Mesothelial cell of epicardium (in vitro differentiated cells): ENCODE results near the gene ZIC1. TPM values are rescaled to one million over a fixed set of nuclear protein-coding genes. Genes with fewer than 3 reads are reported as not detected.

Experiments
- DNase-seq, 2 experiments: peaks; one replicate each; pipeline ENCODE4 v3.0.0; 2021; ENCODE audit warnings: low spot score in 2 of 2; ENCODE audit not compliant: unreplicated experiment in 2 of 2
- H3K27ac Mint-ChIP-seq: 2 replicates; pipeline ENCODE4 v1.8.0; 2021; ENCODE audit warnings: mixed read lengths
- H3K27me3 Mint-ChIP-seq: 2 replicates; pipeline ENCODE4 v1.8.0; 2021; ENCODE audit warnings: low read depth, mixed read lengths
- H3K36me3 Mint-ChIP-seq: 2 replicates; pipeline ENCODE4 v1.8.0; 2021; ENCODE audit warnings: mixed read lengths
- H3K4me1 Mint-ChIP-seq: 2 replicates; pipeline ENCODE4 v1.8.0; 2021; ENCODE audit warnings: mixed read lengths
- H3K4me3 Mint-ChIP-seq: 2 replicates; pipeline ENCODE4 v1.8.0; 2021; ENCODE audit warnings: mild to moderate bottlenecking, moderate library complexity, mixed read lengths
- H3K9me3 Mint-ChIP-seq: 2 replicates; pipeline ENCODE4 v1.8.0; 2021; ENCODE audit warnings: mixed read lengths
- CTCF ChIP-seq: fragments of 200-600 bp; sonication (generic); IDR thresholded peaks from one replicate; pipeline ENCODE4 v1.5.0; 2021; ENCODE audit warnings: antibody characterized with exemption; ENCODE audit not compliant: unreplicated experiment
- total RNA-seq: library from RNA; stranded (reverse); gene quantifications from 3 replicates; pipeline ENCODE4 v1.2.1, GENCODE V29; 2021

ZIC1 gene
- total RNA-seq, 1 donor from 2014 or later = 0.22 TPM

GRCh38 chr3:147425388-147425850 is 16.3 kb downstream of the ZIC1 start:
- no peak overlapping the region for H3K4me3 Mint-ChIP-seq
- peaks cover 5% of the 10 kb centered on the region for H3K4me1 Mint-ChIP-seq
- no peak overlapping the region for H3K27ac Mint-ChIP-seq
- TF ChIP-seq CTCF = no peak
- H3K9me3 Mint-ChIP-seq = no peaks in the 10 kb centered on the region
- no peak for DNase-seq
- H3K36me3 Mint-ChIP-seq = no peaks in the 10 kb centered on the region
- peaks cover 93% of the 10 kb centered on the region for H3K27me3 Mint-ChIP-seq

DNA sequence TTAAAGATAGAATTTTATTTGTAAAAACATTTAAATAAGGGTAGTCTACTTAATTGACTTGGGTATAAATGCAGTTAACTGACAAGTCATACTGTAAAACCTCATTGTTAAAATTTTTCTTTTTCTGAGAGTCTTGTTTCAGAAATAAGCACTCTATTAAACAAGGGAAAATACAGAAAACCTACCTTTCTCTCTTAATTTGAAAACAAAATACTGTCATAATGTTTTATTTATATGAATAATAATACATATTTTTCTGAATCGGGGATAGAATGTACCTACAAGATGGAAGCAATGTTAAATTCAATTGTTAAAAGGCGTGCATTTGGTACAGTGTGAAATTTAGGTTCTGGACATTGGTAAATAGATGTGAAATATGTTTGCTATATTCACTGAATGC is 17.8 kb downstream of the ZIC1 start:
- Mint-ChIP-seq H3K27ac (no peak overlapping the region), H3K4me1 (no peaks in the 10 kb centered on the region), H3K4me3 (no peak overlapping the region), H3K36me3 (no peaks in the 10 kb centered on the region), H3K27me3 (peaks cover 91% of the 10 kb centered on the region), H3K9me3 (no peaks in the 10 kb centered on the region)
- no peak for DNase-seq
- TF ChIP-seq CTCF = no peak

DNA sequence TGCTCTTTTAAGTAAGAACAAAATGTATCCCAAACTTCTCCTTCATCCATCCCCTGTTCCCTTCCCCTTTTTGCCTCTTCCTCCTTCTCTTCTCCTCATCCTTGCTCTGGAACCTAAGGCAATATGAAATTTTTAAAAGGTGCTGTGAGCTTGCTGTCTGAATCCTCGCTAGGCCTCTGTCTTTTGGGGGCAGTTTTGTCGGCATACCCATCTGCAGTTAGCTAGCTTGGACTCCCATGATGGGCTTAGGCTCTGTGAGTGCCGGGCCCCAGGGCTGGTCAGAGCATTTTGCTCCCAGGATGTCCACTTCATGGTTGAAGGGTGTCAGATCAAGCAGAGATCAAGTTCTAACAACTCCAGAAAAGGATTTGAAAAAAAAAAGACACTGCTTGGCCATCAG is 18.6 kb downstream of the ZIC1 start:
- no peaks in the 10 kb centered on the region for H3K9me3 Mint-ChIP-seq

DNA sequence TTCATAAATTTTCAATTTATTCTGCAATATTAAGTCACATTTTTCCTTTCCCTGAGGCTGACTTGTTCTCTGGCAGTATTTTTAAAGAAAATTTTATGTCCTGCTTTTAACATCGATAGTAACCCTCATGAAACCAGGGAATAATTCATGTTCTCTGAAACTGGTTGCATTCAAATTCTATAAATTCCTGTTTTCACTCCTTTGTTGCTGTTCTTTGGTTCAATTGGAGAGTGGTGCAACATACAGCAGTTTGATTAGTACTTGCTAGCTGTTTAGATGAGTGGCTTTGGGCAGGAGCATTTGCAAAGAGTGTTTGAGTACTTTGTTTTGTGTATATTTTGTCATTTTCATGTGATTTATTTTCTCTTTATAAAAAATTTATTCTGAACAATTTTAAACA is 19.2 kb downstream of the ZIC1 start:
- Mint-ChIP-seq H3K9me3 (no peaks in the 10 kb centered on the region), H3K4me3 (no peak overlapping the region), H3K27ac (no peak overlapping the region), H3K27me3 (peaks cover 90% of the 10 kb centered on the region), H3K36me3 (no peaks in the 10 kb centered on the region), H3K4me1 (no peaks in the 10 kb centered on the region)
- TF ChIP-seq CTCF = no peak
- DNase-seq = no peak

More for the DNA sequence above, 18.6 kb downstream of the ZIC1 start:
- Mint-ChIP-seq H3K27ac (no peak overlapping the region), H3K27me3 (peaks cover 91% of the 10 kb centered on the region), H3K4me1 (no peaks in the 10 kb centered on the region), H3K4me3 (no peak overlapping the region), H3K36me3 (no peaks in the 10 kb centered on the region)
- TF ChIP-seq CTCF = no peak
- DNase-seq = no peak

DNA sequence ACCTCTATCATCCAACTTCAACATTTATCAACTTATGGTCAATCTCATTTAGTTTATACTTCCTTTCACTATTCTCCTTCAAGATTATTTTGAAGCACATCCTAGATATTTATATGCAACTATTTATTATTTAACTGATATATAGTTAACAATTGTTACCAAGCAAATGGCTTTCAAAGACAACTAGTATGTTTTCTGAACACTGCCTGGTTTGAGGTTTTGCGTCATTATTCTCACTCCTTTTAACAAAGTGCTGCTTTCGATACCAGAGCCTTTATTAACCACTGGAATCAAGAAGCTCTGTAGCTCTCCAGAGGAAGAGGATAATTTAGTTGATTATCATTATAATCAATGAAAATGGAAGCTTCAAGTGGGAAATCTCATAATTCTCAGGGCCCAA is 19.6 kb downstream of the ZIC1 start:
- Mint-ChIP-seq H3K9me3 (no peaks in the 10 kb centered on the region), H3K36me3 (no peaks in the 10 kb centered on the region), H3K4me1 (no peaks in the 10 kb centered on the region), H3K4me3 (no peak overlapping the region), H3K27me3 (peaks cover 90% of the 10 kb centered on the region), H3K27ac (no peak overlapping the region)
- DNase-seq = no peak
- TF ChIP-seq CTCF = no peak

- H3K9me3 Mint-ChIP-seq = no peaks in the 10 kb centered on the region
- no peaks in the 10 kb centered on the region for H3K4me1 Mint-ChIP-seq
- H3K27me3 Mint-ChIP-seq = peaks cover 70% of the 10 kb centered on the region
- H3K36me3 Mint-ChIP-seq = no peaks in the 10 kb centered on the region
- H3K27ac Mint-ChIP-seq = no peak overlapping the region
- no peak for TF ChIP-seq CTCF
- DNase-seq = no peak
- H3K4me3 Mint-ChIP-seq = no peak overlapping the region
These were observed 22.6 kb downstream of the ZIC1 start for GRCh38 chr3:147431751-147432150.
